Endothelial cell of umbilical vein (primary cell): ENCODE results near the gene KRT74. TPM values are rescaled to one million over a fixed set of nuclear protein-coding genes. Genes with fewer than 3 reads are reported as not detected.

ENCODE experiments used
- BruUV-seq: library from RNA; stranded (reverse); fragments of 400-500 nt; replicated peaks from 2 replicates; lab custom pipeline; 2021; lab: Mats Ljungman, UMichigan
- CTCF ChIA-PET: fragments of 300-600, 350-600 bp; sonication (Branson Sonifier 250); formaldehyde crosslinking; loops from one replicate; lab custom pipeline; 2021; ENCODE audit warnings: antibody characterized with exemption, inconsistent platforms; lab: Charles Lee
- POLR2A ChIA-PET: fragments of 300-600, 350-600 bp; sonication (Branson Sonifier 250); formaldehyde crosslinking; loops from one replicate; lab custom pipeline; 2021; ENCODE audit warnings: antibody characterized with exemption, inconsistent platforms; lab: Charles Lee
- DNase-seq: peaks from one replicate; pipeline ENCODE4 v3.0.0-alpha.2; 2011; ENCODE audit warnings: low read depth, low spot score
- FAIRE-seq: peaks from 2 replicates; lab custom pipeline; 2011; peaks lifted over from hg19 to GRCh38; lab: Jason Lieb, UNC
- H2AFZ ChIP-seq: 2 replicates; pipeline ENCODE4 v1.6.0; 2012; ENCODE audit warnings: low read depth, low read length, control low read depth, inconsistent platforms
- H3K27ac ChIP-seq: 2 replicates; pipeline ENCODE4 v1.5.1; 2011; ENCODE audit warnings: low read depth, mild to moderate bottlenecking, control low read depth, low read length, moderate library complexity; ENCODE audit not compliant: insufficient read depth
- H3K27me3 ChIP-seq, 2 experiments: 2 replicates each; pipeline versions ENCODE4 v1.6.0 to v1.6.1; 2011; ENCODE audit warnings: low read length in 2 of 2, mixed read lengths in 1 of 2; ENCODE audit not compliant: control insufficient read depth in 2 of 2, insufficient read depth in 2 of 2
- H3K36me3 ChIP-seq, 2 experiments: 2 replicates in 1 of 2; 3 replicates in 1 of 2; pipeline ENCODE4 v1.5.1; 2011; ENCODE audit warnings: low read length in 2 of 2, mild to moderate bottlenecking in 1 of 2, moderate library complexity in 1 of 2; ENCODE audit not compliant: control insufficient read depth in 2 of 2, insufficient read depth in 2 of 2; ENCODE audit errors: extremely low read depth in 1 of 2
- H3K4me1 ChIP-seq: 3 replicates; pipeline ENCODE4 v1.5.1; 2011; ENCODE audit warnings: mild to moderate bottlenecking, low read length; ENCODE audit not compliant: control insufficient read depth, insufficient read depth; ENCODE audit errors: extremely low read depth
- H3K4me2 ChIP-seq: 2 replicates; pipeline ENCODE4 v1.6.1; 2011; ENCODE audit warnings: low read length, control low read depth, mixed read lengths; ENCODE audit not compliant: insufficient read depth
- H3K4me3 ChIP-seq, 3 experiments: fragments of 200-600 bp in 1 of 3; sonication (generic), shearing (Covaris generic) in 1 of 3; replicated peaks in 1 of 3; 2 replicates each; pipeline ENCODE4 v1.5.1; 2011 to 2016; ENCODE audit warnings: control low read depth in 3 of 3, low read length in 3 of 3, mild to moderate bottlenecking in 2 of 3, inconsistent platforms in 1 of 3, low read depth in 1 of 3, moderate library complexity in 1 of 3; ENCODE audit not compliant: insufficient read depth in 1 of 3
- H3K79me2 ChIP-seq: 2 replicates; pipeline ENCODE4 v1.6.0; 2012; ENCODE audit warnings: low read length, inconsistent platforms; ENCODE audit not compliant: control insufficient read depth, insufficient read depth
- H3K9ac ChIP-seq: replicated peaks from 2 replicates; pipeline ENCODE3; 2011; ENCODE audit warnings: low read length, control low read depth; ENCODE audit not compliant: insufficient read depth; ENCODE audit errors: extremely low read depth
- H3K9me1 ChIP-seq: replicated peaks from 3 replicates; pipeline ENCODE4 v1.6.0; 2011; ENCODE audit warnings: mild to moderate bottlenecking, low read length; ENCODE audit not compliant: control insufficient read depth, insufficient read depth; ENCODE audit errors: extremely low read depth
- H3K9me3 ChIP-seq: replicated peaks from 2 replicates; pipeline ENCODE4 v1.5.1; 2012; ENCODE audit warnings: low read length, inconsistent platforms; ENCODE audit not compliant: control insufficient read depth, insufficient read depth
- H4K20me1 ChIP-seq: replicated peaks from 2 replicates; pipeline ENCODE3; 2011; ENCODE audit warnings: mild to moderate bottlenecking, low read length; ENCODE audit not compliant: control insufficient read depth, insufficient read depth; ENCODE audit errors: extremely low read depth
- CTCF ChIP-seq, 2 donors: IDR thresholded peaks; 1 replicate in 1 of 2; 2 replicates in 1 of 2; pipeline ENCODE4 v1.5.1; 2011; ENCODE audit warnings: low read length in 2 of 2, mild to moderate bottlenecking in 2 of 2, moderate library complexity in 2 of 2, control low read depth in 1 of 2, inconsistent platforms in 1 of 2, low read depth in 1 of 2; ENCODE audit not compliant: insufficient read depth in 1 of 2; ENCODE audit errors: extremely low read depth in 1 of 2
- EZH2 ChIP-seq: IDR thresholded peaks from 2 replicates; pipeline ENCODE4 v1.6.1; 2012; ENCODE audit warnings: borderline replicate concordance, low read depth, mild to moderate bottlenecking, moderate library complexity, low read length, inconsistent platforms; ENCODE audit not compliant: severe bottlenecking
- FOS ChIP-seq: IDR thresholded peaks from 2 replicates; pipeline ENCODE4 v1.6.1; 2011; ENCODE audit warnings: mild to moderate bottlenecking, low read length, moderate library complexity, borderline replicate concordance; ENCODE audit not compliant: insufficient read depth
- GATA2 ChIP-seq: IDR thresholded peaks from 2 replicates; pipeline ENCODE4 v1.7.0; 2011; ENCODE audit warnings: low read depth, mild to moderate bottlenecking, moderate library complexity, mixed read lengths, low read length; ENCODE audit not compliant: insufficient read length, insufficient read depth
- JUN ChIP-seq: IDR thresholded peaks from 2 replicates; pipeline ENCODE4 v1.6.1; 2011; ENCODE audit warnings: borderline replicate concordance, low read depth; ENCODE audit not compliant: insufficient read length, insufficient read depth
- MYC ChIP-seq: IDR thresholded peaks from one replicate; pipeline ENCODE4 v1.6.1; 2011; ENCODE audit warnings: mild to moderate bottlenecking, low read depth, low read length
- POLR2A ChIP-seq: IDR thresholded peaks from 2 replicates; pipeline ENCODE4 v1.6.1; 2012; ENCODE audit warnings: low read depth, mild to moderate bottlenecking, control low read depth, low read length
- POLR2AphosphoS5 ChIP-seq: IDR thresholded peaks from 2 replicates; pipeline ENCODE4 v1.6.1; 2012; ENCODE audit warnings: low read depth, mild to moderate bottlenecking, control low read depth, low read length, moderate library complexity; ENCODE audit not compliant: insufficient read depth
- dilution Hi-C: fragments of 300-500 bp; cut with MboI; formaldehyde crosslinking; loops from one replicate; pipeline ENCODE4 v1.15.0; 2019; ENCODE audit warnings: low sequenced_read_pairs; ENCODE audit not compliant: extremely low pct_ligation_motif_present
- intact Hi-C: fragments of 100-400 bp; cut with micrococcal nuclease; formaldehyde crosslinking; loops from one replicate; pipeline ENCODE4 v1.10.0; 2022
- polyA plus RNA-seq, 4 experiments: library from polyadenylated mRNA; depleted of rRNA in 3 of 4; stranded (reverse) in 3 of 4; unstranded in 1 of 4; fragments of >200 nt; gene quantifications; 2 replicates each; pipeline versions ENCODE4 v1.2.1 to v1.2.3, GENCODE V29; 2011 to 2012; ENCODE audit warnings: missing spikeins in 1 of 4
- total RNA-seq: library from RNA; stranded (reverse); gene quantifications from 2 replicates; pipeline ENCODE4 v1.2.3, GENCODE V29; 2021
- TF ChIP-seq, protein P1 (sequence below): IDR thresholded peaks from 2 replicates; pipeline ENCODE4 v1.6.1; 2011; ENCODE audit not compliant: insufficient read depth, insufficient read length

The KRT74 gene
- total and polyA plus RNA-seq, 2 donors (not counting 3 experiments of a cell fraction or from before 2014, with no cell fraction given), result not detected

DNA sequence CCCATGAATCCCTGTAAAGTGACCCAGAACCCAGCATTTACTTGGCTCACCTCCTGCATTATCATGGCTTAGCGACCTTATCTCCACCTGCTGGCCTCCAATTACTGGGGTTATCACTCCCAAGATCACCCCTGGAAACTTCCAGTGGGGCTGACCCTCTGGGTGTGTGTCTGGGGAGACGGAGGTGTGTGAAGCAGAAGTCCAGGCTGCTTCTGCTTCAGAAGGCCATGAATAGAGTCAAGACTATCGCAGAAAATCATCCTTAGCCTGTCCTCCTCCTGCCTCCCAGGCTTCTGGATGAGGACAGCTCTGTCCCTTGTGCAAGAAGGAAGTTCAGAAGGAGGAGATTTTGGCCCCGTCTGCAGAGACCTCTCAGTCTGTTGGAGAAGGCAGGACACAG, 28.0 kb upstream of the KRT74 start:
- Histone ChIP-seq H3K4me2 (no peak overlapping the region), H2AFZ (no peak overlapping the region), H3K4me3 (no peak overlapping the region), H3K9me3 (no peaks in the 10 kb centered on the region), H3K4me1 (no peaks in the 10 kb centered on the region), H3K9me1 (no peaks in the 10 kb centered on the region), H3K27ac (no peak overlapping the region), H4K20me1 (no peaks in the 10 kb centered on the region), H3K79me2 (no peaks in the 10 kb centered on the region), H3K27me3 (peaks cover 20 to 39% of the 10 kb centered on the region in 2 experiments), H3K9ac (no peak overlapping the region), H3K36me3 (no peaks in the 10 kb centered on the region)
- TF ChIP-seq MYC (no peak), POLR2AphosphoS5 (no peak), JUN (no peak), POLR2A (no peak), GATA2 (no peak), FOS (no peak), CTCF (IDR thresholded peaks at IDR 0.05; ENCODE audit: extremely low read depth in 1 of 2, insufficient read depth in 1 of 2, low read depth in 1 of 2, low read length in 2 of 2) (no peak), EZH2 (no peak)
- TF ChIP-seq, protein P1, sequence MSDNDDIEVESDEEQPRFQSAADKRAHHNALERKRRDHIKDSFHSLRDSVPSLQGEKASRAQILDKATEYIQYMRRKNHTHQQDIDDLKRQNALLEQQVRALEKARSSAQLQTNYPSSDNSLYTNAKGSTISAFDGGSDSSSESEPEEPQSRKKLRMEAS, result no peak
- DNase-seq, result no peak
- intact Hi-C loops (no loop called here), dilution Hi-C loops (no loop called here)
- BruUV-seq, result no TSS peak
- FAIRE-seq, result no peak
- CTCF ChIA-PET, result no interaction called here
- POLR2A ChIA-PET, result no interaction called here
